Left ventricle myocardium inferior (tissue), 1 donor: ENCODE results near the gene SORD. TPM values are rescaled to one million over a fixed set of nuclear protein-coding genes. Genes with fewer than 3 reads are reported as not detected.

Source experiments
- DNase-seq: peaks from one replicate; pipeline ENCODE4 v3.0.0-alpha.2; 2020
- H3K27ac ChIP-seq: fragments of 200-600 bp; replicated peaks from 2 replicates; pipeline ENCODE4 v1.8.0; 2021
- H3K27me3 ChIP-seq: fragments of 200-600 bp; 2 replicates; pipeline ENCODE4 v1.8.0; 2021; ENCODE audit warnings: low read depth
- H3K36me3 ChIP-seq: fragments of 200-600 bp; 2 replicates; pipeline ENCODE4 v1.8.0; 2021
- H3K4me1 ChIP-seq: fragments of 200-600 bp; 2 replicates; pipeline ENCODE4 v1.8.0; 2021
- H3K4me3 ChIP-seq: fragments of 200-600 bp; 2 replicates; pipeline ENCODE4 v1.8.0; 2021; ENCODE audit warnings: mild to moderate bottlenecking, moderate library complexity
- H3K9me3 ChIP-seq: fragments of 200-600 bp; replicated peaks from 2 replicates; pipeline ENCODE4 v1.8.0; 2021
- intact Hi-C: fragments of 100-400 bp; cut with micrococcal nuclease; formaldehyde crosslinking; loops from one replicate; pipeline ENCODE4 v1.11.0; 2022
- total RNA-seq: library from RNA; stranded (reverse); fragmentation: NEBNext Ultra II Directional; extraction: Animal tissue kit (Norgen Biotek cat#: 25700); gene quantifications from one replicate; pipeline ENCODE4 v1.2.1, GENCODE V29; 2021
- TF ChIP-seq, protein P1 (sequence below): fragments of 200-600 bp; IDR thresholded peaks from 2 replicates; pipeline ENCODE4 v1.8.0; 2021; ENCODE audit warnings: antibody characterized with exemption, mild to moderate bottlenecking, borderline replicate concordance
- donor health status: DM: no; HTN: yes; CAD: no; lungs with severe emphysema.

The SORD gene
- total RNA-seq, 1 donor from 2014 or later: 13.6 TPM

DNA sequence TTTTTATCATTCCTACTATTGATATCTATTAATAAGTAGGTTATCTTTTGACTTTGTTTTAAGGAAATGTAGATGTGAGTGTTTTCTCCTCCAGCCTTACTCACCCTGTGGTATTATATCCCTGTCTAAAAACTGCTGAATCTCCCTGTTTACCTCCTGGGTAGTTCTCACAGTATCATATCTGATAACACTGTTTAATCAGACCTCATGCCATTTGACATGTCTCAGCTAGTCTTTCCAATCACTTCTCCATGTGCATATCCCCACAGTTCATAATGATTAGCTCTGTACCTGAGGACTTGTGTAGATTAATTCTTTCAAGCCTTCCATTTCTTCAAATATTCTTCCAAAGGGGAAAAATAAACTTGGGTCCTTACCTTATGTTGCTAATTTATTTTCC lies 60.2 kb downstream of the SORD start:
- Histone ChIP-seq H3K27me3 (peaks cover 5% of the 10 kb centered on the region), H3K36me3 (no peaks in the 10 kb centered on the region), H3K4me1 (peaks cover 24% of the 10 kb centered on the region), H3K9me3 (no peaks in the 10 kb centered on the region), H3K4me3 (no peak overlapping the region), H3K27ac (no peak overlapping the region)
- TF ChIP-seq, protein P1, sequence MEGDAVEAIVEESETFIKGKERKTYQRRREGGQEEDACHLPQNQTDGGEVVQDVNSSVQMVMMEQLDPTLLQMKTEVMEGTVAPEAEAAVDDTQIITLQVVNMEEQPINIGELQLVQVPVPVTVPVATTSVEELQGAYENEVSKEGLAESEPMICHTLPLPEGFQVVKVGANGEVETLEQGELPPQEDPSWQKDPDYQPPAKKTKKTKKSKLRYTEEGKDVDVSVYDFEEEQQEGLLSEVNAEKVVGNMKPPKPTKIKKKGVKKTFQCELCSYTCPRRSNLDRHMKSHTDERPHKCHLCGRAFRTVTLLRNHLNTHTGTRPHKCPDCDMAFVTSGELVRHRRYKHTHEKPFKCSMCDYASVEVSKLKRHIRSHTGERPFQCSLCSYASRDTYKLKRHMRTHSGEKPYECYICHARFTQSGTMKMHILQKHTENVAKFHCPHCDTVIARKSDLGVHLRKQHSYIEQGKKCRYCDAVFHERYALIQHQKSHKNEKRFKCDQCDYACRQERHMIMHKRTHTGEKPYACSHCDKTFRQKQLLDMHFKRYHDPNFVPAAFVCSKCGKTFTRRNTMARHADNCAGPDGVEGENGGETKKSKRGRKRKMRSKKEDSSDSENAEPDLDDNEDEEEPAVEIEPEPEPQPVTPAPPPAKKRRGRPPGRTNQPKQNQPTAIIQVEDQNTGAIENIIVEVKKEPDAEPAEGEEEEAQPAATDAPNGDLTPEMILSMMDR: no peak
- intact Hi-C loops: no loop called here
- no peak for DNase-seq

DNA sequence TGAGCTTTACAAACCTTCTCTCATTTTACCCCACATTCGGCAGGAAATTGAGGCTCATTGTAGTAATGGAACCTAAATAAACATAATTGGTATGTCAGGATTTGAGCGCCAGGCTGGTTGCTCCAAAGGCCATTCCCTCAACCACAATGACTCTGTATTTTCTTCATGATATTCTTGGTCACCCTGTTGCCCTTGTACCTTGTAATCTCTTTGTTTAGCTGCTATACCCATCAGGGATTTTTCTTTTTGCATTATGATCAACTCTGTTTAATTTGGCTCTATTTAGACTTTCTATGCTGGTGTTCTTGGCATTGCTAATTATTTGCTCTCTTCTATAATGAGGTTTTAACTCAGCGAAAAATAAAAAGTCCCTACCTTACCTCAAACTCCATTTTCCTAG lies 61.2 kb downstream of the SORD start:
- no peaks in the 10 kb centered on the region for H3K36me3 ChIP-seq
- no peak overlapping the region for H3K4me3 ChIP-seq
- no peak for DNase-seq
- no peak overlapping the region for H3K27ac ChIP-seq
- H3K9me3 ChIP-seq: no peaks in the 10 kb centered on the region
- H3K4me1 ChIP-seq: peaks cover 24% of the 10 kb centered on the region
- intact Hi-C loops: no loop called here
- H3K27me3 ChIP-seq: peaks cover 5% of the 10 kb centered on the region
- TF ChIP-seq, protein P1: no peak

DNA sequence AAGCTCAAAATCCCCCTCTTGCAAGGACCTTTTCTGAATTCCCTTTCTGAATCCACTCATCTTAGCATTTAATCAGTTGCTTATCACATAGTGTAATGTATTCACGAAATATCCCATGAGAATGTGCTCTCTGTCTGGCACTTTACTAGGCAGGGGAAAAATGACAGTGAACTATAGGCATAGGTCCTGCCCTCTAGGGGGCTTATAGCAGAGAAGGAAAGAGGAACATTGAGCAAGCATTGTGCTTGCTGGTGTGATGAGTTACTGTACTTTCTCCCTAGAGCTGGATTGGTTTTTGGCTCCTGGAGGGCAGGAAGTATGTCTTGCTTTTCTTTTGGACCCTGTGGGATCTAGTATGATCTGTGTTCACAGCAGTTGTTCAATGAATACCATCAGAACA lies 64.5 kb downstream of the SORD start:
- TF ChIP-seq, protein P1: no peak
- no peak for DNase-seq
- peaks cover 9% of the 10 kb centered on the region for H3K27me3 ChIP-seq
- H3K27ac ChIP-seq: no peak overlapping the region
- no peaks in the 10 kb centered on the region for H3K9me3 ChIP-seq
- H3K4me1 ChIP-seq: peaks cover 4% of the 10 kb centered on the region
- no peaks in the 10 kb centered on the region for H3K36me3 ChIP-seq
- H3K4me3 ChIP-seq: no peak overlapping the region
- intact Hi-C loops: no loop called here

DNA sequence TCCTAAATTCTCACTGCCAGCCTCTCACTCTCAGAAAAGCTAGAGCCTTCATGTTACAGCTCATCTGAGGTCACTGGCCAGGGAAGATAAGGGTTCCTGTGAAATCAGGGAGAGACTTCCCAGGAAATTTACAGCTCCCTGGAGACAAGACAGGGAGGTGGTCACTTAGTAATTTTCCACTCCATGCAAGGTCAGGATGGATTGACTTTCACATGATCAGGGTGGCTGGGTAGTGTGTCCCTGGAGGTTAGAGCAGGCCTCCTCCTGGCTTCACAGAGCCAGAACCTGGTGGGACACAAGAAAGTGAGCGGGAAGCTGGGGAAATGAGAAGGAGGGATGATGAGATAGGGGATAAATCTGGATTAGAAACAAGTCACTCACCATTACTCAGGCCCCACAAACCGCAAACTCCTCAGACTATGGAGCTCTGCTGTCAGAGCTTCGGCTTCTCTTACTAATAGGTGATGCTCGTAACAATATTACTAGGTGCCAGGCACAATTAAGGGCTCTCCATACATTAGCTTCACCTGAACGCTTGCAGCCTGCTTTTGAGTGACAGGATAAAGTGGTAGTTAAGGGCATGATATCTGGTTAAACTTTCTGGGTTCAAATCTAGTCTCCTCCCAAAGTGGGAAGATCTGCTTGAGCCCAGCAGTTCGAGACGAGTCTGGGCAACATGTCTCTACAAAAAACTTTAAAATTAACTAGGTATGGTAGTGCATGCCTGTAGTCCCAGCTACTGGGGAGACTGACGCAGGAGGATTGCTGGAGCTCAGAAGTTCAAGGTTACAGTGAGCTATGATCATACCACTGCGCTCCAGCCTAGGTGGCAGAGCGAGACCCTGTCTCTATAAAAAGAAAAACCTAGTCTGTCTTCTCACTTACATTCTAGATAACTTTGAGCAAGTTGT lies 66.1 kb downstream of the SORD start:
- no peaks in the 10 kb centered on the region for H3K9me3 ChIP-seq
- DNase-seq: no peak
- peaks cover 9% of the 10 kb centered on the region for H3K27me3 ChIP-seq
- no peaks in the 10 kb centered on the region for H3K36me3 ChIP-seq
- TF ChIP-seq, protein P1: no peak
- no peak overlapping the region for H3K4me3 ChIP-seq
- H3K27ac ChIP-seq: no peak overlapping the region
- peaks cover 4% of the 10 kb centered on the region for H3K4me1 ChIP-seq
- intact Hi-C loops: no loop called here

DNA sequence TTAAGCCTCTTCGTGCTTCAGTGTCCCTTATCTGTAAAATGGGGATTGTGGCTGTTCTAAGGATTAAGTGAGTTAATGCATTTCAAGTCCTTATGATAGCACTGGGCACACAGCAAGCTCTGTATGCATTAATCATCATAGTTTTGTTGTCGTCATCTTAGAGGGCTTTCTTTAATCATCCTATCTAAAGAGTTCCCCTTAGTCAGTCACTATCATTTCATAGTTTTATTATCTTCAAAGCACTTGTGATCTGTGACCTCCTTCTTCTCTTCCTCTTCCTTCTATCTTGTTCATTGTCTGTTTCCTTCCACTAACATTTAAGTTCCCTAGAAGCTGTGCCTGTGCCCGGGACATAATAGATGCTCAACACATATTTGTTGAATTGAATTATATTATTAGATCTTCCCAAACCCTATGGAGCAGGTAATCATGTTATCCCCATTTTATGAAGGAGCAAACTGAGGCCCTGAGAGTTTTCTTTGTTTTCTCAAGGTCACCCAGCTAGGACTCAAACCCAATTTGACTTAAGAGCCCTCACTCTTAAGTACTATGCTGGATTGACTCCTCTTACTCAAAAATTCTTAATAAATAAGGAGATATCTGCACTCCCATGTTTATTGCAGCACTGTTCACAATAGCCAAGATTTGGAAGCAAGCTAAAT lies 66.8 kb downstream of the SORD start:
- intact Hi-C loops: no loop called here
- TF ChIP-seq, protein P1: no peak
- H3K27ac ChIP-seq: no peak overlapping the region

More for the DNA sequence above, 66.8 kb downstream of the SORD start:
- DNase-seq: no peak
- H3K4me1 ChIP-seq: peaks cover 4% of the 10 kb centered on the region
- no peak overlapping the region for H3K4me3 ChIP-seq
- no peaks in the 10 kb centered on the region for H3K36me3 ChIP-seq
- H3K9me3 ChIP-seq: no peaks in the 10 kb centered on the region
- peaks cover 9% of the 10 kb centered on the region for H3K27me3 ChIP-seq
